HG03139 (cell line): Measurements from ENCODE around the gene EPB41L4B.
A peak's percentile ranks its signal among the peaks of the same experiment; 100 is the strongest.

Source experiments
- ATAC-seq: cut with Tn5 transposase; IDR thresholded peaks from one replicate; pipeline ENCODE4 v1.9.1; 2021; ENCODE audit not compliant: unreplicated experiment

EPB41L4B gene

GRCh38 chr9:109321727-109322126 lies 868 bp upstream of the EPB41L4B start:
- no peak for ATAC-seq

GRCh38 chr9:109320331-109320741 lies 523 bp downstream of the EPB41L4B start:
- ATAC-seq = peak; percentile 18

- peak; percentile 7 for ATAC-seq
These were observed 1.1 kb downstream of the EPB41L4B start for GRCh38 chr9:109319626-109320241.

GRCh38 chr9:109319017-109319625 lies 1.7 kb downstream of the EPB41L4B start:
- no peak for ATAC-seq

GRCh38 chr9:109317979-109318741 lies 2.7 kb downstream of the EPB41L4B start:
- no peak for ATAC-seq

- ATAC-seq = no peak
These were observed 3.4 kb downstream of the EPB41L4B start for GRCh38 chr9:109317311-109317978.

- no peak for ATAC-seq
These were observed 4.6 kb downstream of the EPB41L4B start for GRCh38 chr9:109316207-109316640.

GRCh38 chr9:109315480-109316206 lies 5.2 kb downstream of the EPB41L4B start:
- no peak for ATAC-seq

GRCh38 chr9:109314011-109314531 lies 6.8 kb downstream of the EPB41L4B start:
- ATAC-seq = no peak

GRCh38 chr9:109313351-109313750 lies 7.5 kb downstream of the EPB41L4B start:
- ATAC-seq = no peak

GRCh38 chr9:109312783-109313182 lies 8.1 kb downstream of the EPB41L4B start:
- no peak for ATAC-seq

GRCh38 chr9:109311731-109312130 lies 9.1 kb downstream of the EPB41L4B start:
- no peak for ATAC-seq

GRCh38 chr9:109311286-109311685 lies 9.6 kb downstream of the EPB41L4B start:
- ATAC-seq = no peak

- no peak for ATAC-seq
These were observed 10.4 kb downstream of the EPB41L4B start for GRCh38 chr9:109310486-109310901.

- no peak for ATAC-seq
These were observed 11.6 kb downstream of the EPB41L4B start for GRCh38 chr9:109309282-109309681.

- no peak for ATAC-seq
These were observed 13.2 kb downstream of the EPB41L4B start for GRCh38 chr9:109307380-109308240.

- ATAC-seq = no peak
These were observed 15.1 kb downstream of the EPB41L4B start for GRCh38 chr9:109305801-109306200.

- no peak for ATAC-seq
These were observed 16.5 kb downstream of the EPB41L4B start for GRCh38 chr9:109304347-109304746.

- ATAC-seq = no peak
These were observed 17.0 kb downstream of the EPB41L4B start for GRCh38 chr9:109303900-109304299.

- no peak for ATAC-seq
These were observed 18.3 kb downstream of the EPB41L4B start for GRCh38 chr9:109302606-109303005.
